GM19043 (cell line): ENCODE measurements around the gene CRABP1.

ENCODE experiments used
- ATAC-seq: cut with Tn5 transposase; IDR thresholded peaks from one replicate; pipeline ENCODE4 v1.9.1; 2021; ENCODE audit warnings: low read depth; ENCODE audit not compliant: unreplicated experiment

The CRABP1 gene

DNA sequence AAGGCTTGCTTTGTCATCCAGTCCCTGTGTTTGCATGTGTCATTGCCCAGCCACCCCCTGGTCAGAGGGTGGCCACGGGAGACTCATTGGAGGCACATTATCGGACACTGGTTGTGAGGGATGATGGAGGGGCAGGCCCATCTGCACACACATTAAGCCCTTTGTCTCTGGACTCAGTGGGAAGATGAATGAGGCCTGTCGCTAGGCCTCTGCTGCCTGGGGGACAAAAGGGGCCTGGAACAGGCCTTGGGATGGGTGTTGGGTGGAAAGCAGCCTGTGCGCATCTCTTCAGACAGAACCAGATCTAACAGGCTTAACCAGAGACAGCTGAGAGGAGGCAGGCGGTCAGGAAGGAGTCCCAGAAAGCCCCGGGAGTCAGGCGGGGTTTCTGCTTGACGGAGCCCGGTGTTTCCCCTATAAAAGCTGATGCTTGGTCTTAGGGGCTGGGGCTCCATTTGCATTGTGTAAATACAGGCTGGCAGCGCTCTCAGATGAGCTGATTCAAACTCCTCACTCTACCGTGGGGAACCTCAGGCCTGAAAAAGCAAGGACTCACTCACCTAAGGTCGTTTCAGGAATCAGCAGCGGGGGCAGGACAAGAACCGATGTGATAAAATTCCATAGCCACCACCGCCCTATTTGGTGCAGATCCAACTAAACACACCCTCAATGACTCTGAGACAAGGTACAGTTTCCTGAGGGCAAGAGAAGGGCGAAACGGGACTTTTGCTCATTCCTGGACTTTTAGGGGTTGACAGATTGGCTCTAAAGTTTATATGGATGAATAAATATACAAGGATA lies 23.7 kb upstream of the CRABP1 start:
- ATAC-seq: no peak

DNA sequence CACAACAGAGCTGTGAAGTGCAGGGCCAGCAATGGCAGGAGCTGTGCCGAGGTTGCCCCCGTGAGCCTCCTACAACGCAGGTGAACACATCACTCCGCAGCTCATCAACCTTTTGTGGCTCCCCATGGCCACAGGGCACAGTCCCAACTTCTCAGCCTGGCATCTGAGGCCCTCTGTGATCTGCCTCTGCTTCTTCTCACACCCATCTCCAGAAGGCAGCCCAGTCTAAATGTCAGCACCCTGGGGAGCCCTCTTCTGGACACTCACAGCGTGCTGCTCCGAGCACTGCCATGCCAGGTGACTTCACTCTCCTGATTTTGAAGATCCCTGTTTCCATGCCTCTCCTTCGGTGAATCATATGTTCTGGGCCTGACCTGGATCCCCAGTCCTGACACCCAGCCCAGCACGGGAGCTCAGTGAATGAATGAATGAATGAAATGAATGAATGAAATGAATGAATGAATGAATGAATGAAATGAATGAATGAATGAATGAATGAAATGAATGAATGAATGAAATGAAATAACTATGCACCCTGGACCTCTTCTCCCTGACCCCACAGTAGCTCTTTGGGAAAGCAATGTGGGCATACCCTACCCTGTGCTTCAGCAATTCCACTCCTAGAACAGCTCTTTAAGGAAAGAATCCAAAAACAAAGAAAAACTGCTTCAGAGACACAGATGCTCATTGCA lies 22.9 kb upstream of the CRABP1 start:
- ATAC-seq: no peak

DNA sequence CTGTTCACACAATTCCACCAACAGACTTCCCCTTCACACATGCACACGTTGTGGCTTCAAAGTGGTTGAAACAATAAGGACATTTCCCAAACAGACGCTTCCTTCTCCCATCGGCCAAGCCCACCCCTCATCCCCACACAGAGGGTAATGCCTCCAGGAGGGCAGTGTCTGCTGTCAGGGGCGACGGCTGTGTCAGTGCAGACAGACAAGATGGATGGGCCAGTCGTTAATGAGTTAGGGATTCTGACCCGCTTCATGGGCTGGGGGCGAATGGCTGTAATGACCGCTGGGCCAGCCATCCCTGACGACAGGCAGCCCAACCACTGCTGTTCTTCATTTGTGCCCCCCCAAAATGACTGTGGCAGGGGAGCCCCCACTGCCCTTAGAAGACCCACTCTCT lies 20.6 kb upstream of the CRABP1 start:
- no peak for ATAC-seq

DNA sequence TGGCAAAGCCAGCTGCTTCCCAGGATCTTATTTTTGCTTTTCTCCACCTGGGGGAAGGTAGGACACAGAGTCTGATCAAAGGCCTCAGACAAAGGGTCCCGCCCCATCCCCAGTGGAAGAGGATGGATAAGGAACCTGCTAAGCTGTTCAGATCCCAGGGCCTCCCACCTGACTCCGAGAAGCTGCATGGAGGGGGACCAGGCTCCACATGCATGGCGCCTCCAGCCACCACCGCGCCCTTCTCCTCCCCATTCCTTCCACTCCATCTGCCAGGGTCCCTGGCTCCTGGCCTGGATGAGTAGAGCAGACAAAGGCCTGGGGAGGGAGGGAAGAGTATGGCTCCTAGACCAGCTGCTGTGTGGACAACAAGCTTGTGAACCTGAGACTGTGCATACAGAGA lies 20.0 kb upstream of the CRABP1 start:
- no peak for ATAC-seq

DNA sequence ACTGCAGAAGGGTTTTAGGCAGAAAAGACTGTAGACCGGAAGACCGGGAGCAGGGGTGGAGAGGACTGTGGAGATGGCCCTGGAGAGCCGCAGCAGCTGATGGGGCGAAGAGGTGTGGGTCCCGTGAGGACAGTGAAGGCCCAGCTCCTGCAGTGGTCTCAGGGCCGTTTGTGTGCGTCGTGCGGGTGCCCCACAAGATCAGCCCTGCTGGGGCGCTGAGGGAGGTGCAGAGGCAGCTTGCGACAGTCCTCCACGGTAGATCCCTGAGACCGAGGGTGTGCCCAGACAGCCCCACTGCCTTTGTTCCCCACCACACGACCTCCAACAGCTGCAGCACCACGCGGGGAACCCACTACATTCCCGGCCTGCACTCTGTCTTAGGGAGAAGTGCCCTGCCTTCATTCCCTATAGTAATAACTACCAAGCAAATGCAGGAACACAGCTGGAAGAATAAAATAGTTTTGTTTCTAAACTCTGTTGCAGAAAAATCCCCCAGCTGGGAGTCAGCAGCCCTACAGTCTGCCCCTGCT lies 19.0 kb upstream of the CRABP1 start:
- ATAC-seq: no peak

DNA sequence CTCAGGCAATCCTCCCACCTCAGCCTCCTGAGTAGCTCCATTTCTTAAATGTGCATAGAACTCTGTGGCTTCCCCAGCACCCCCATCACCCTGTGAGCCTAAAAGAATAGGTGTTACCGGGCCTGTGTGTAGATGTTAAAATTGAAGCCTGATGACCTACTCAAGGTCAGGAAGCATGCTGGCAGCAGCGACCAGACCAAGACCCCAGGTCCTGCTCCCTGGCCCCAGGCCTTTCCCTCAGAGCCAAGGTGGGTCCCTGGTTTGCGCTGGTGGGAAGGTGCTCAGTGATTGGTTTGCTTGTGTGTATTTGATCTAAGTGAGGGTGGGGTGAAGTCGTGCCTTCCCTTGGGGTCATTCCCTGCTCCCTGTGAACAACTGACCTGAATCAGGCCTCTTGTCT lies 18.4 kb upstream of the CRABP1 start:
- no peak for ATAC-seq

DNA sequence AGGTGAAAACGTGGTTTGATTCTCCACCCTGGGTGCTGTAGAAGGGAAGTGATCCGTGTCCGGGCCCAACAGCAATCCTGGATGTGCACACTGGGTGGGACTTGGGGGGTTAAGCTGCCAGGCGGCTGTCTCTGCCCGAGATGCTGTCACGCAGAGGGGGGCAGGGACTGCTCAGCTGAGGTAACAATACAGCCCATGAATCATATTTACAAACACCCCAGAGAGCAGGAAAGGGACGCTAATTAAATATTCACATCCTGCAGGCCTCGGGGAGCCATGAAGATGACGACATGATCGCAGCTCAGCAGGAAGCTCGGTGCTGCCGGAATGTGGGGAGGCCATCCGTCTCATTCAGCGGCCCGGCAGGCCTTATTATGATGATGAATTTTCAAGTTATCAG lies 17.9 kb upstream of the CRABP1 start:
- ATAC-seq: no peak

DNA sequence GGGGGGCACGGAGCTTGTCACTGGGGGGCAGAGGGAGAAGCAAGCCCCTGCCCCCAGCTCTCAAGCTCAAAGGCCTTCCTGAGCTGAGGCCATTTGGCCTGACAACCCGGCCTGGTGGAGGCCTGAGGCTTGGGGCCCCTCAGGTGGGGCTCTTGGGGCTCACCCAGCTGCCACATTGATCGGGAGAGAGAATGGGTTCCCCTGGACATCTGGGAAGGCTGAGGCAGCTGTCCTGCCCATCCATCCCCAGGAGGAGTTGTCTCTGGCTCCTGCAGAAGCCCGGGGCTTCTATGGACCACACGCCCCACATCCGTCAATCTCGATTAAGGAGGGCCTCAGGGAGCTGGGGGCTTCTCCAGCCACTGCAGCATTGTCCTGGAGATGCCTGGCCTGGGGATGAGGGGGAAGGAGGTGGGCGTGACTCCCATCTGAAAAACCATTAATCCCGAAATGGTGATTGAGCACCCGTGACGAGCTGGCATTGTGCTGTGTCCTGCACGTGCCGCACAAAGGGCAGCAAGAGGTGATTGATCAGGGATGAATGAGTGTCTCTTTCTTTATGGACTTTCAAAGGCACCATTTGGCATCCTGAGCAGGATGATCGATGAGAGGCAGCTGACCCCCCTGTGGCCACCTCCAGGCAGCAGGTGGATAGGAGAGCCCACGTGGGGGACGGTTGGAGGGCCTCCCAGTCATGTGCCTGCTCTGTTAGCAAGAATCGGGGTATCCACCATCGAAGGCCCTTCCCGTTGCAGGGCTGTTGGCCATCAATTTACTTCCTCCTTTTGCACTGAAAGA lies 17.2 kb upstream of the CRABP1 start:
- ATAC-seq: no peak

DNA sequence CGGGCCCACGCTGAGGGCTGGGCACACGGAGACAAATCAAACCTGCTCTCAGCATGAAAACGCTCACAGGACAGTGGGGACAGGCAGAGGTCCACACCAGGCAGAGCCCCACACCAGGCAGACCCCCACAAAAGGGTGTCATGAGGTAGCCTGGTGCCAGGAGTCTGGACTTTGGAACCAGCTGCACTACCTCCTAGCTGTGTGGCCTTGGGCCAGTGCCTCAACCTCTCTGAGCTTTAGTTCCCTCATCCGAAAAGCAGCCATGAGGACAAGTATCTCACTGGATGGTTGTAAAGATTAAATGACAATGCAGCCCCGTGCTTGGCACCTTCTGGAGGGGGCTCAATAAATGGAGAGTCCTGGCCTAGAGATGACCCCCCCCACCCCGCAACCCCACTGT lies 16.5 kb upstream of the CRABP1 start:
- ATAC-seq: no peak

DNA sequence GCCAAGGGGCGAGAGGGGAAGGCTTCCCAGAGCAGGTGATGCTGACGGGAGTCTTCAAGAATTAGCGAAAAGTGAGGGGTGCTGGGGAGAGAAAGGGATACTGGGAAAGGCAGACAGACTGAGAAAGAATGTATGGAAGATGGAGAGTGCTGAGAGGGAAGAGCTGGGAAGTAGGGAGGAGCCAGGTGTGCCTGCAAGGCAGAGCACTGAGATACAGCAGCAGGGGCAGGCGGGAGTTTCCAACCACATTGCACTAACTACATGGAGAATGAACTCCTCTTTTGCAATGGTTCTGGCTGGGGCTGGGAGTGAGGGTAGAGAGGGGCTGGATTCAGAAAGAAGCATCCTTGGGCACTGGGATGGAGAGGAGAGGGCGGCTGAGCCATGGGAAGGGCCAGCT lies 16.0 kb upstream of the CRABP1 start:
- ATAC-seq: no peak

DNA sequence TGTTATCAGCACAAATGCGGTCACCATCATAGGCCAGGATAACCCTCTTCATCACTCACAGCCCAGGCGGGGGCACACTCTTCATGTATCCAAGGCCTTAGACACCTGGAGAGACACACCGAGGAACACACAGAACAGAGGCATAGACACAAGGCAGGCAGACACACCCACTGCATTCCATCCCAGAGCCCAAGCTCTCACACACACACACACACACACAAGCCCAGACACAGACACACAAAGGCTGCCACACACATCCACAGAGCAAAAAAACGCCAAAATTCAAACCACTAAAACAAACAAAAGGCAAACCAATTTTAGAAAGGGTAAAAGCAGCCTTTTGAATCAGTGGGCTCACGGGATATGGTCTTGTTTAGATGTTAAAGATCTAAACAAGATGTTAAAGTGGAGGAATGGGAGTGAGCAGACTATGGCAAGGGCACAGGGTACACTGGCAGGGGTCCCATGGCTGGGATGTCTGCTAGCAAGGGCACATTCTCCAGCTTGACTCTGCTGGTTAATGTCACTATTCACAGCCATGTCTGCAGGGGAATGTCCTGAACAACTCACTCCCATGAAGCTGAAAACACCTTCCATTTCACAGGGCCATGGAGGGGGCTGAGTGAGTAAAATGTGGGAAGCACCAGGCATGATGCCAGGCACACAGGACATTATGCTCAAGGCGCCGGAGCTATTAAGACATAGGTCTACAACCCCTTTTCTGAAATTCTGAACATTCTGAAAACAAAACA lies 14.9 kb upstream of the CRABP1 start:
- no peak for ATAC-seq

DNA sequence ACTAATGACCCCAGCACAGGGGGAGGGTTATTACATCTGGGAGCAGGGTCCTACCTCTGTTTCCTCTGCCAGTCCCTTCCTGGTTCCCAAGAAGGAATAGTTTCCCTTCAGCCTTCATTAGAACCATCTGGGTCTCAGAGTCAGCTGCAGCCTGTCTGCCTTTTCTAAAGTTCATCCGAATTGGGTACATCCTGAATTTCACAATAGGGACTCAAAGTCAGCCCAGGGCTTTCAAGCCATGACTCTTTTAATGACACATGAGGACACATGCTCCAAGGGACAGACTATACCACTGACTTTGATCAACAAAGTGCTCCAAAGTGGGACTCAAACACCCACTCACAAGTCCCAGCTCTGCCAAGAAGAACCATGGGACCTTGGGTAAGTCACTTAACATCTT lies 12.7 kb upstream of the CRABP1 start:
- ATAC-seq: no peak

DNA sequence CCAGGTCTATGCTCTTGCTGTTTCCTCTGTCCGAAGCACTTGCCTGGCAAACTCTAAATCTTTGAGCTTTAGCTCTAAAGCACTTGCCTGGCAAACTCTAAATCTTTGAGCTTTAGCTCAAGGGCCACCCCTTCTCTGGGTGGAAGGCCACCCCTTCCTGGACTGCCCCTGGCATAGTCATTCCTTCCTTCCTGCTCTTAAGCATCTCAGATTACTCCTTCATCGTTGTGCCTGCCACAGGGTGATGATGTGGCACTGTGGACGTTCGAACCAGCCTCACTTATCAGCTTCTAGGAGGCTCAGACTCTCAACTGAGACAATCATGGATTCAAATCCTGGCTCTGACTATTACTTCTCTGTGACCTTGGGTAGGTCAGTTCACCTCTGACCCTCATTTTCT lies 10.5 kb upstream of the CRABP1 start:
- no peak for ATAC-seq

DNA sequence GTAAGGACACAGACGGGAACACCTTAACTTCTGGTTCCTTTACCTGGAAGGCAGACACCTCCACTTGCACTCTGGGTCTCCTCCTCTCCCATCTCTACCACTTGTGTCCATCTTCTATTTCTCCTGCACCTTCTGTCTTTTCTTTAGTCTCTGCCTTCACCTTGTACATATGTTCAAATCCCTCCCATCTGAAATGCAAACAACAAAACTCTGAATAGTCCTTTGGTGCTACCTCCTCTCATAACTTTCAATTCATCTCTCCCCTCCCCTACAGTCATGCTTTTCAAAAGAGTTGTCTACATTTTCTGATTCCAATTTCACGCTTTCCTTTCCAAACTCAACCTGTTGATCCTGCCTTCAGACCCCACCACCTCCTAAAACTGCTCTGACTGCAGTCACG lies 5.3 kb upstream of the CRABP1 start:
- no peak for ATAC-seq

DNA sequence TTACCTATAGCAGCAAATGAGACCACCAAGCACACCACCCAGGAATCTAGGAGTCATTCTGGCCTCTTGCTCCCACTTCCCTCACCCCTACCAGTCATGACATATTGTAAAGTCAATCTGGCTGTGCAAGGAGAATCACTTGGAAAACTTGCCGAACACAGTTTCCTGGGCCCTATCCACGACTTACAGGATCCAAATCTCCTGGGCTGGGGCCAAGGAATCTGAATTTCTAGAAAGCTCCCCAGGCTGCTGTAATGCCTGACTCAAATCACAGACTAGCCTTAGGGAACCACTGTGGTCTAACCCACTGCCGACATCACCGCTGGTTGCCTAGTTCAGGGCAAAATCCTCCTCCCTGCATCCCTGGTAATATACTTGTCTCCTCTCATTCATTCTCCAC lies 4.2 kb upstream of the CRABP1 start:
- ATAC-seq: no peak

DNA sequence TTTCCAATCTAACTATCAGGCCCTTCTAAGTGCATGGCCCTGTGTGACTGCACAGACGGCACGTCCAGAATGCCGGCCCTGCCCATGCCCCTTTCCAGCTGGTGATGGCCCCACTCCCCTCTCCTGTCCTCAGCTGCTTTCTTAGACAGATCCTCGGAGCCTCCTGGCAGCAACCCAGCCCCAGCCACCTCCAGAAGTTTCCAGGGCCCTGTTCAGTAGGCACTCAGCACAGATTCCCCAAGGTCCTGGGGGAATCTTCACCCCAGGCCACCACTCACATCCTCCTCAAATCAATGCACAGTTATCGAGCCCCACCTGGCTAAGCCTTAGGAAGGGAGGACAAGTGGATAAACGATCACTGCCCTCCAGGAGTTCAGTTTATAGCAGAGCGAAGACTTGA lies 1.4 kb upstream of the CRABP1 start:
- no peak for ATAC-seq

DNA sequence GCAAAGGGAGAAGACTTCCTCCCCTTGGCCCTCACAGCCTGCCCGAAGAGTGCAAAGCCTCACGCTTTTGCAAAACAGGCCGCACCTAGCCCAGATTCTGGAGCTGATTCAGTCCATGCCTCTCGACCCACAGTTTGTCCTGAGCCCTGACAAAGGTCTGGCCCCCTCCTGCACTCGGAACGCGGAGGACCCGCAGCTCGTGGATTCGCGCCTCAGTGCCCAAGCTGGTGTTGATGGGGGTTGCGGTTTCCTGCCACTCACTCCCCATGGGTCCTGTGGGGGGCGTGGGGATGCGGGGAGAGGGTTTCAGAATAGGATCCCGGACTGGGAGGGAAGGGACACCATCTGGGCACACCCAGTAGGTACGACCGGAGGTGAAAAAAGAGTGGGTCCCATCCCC lies 594 bp upstream of the CRABP1 start:
- ATAC-seq: no peak

DNA sequence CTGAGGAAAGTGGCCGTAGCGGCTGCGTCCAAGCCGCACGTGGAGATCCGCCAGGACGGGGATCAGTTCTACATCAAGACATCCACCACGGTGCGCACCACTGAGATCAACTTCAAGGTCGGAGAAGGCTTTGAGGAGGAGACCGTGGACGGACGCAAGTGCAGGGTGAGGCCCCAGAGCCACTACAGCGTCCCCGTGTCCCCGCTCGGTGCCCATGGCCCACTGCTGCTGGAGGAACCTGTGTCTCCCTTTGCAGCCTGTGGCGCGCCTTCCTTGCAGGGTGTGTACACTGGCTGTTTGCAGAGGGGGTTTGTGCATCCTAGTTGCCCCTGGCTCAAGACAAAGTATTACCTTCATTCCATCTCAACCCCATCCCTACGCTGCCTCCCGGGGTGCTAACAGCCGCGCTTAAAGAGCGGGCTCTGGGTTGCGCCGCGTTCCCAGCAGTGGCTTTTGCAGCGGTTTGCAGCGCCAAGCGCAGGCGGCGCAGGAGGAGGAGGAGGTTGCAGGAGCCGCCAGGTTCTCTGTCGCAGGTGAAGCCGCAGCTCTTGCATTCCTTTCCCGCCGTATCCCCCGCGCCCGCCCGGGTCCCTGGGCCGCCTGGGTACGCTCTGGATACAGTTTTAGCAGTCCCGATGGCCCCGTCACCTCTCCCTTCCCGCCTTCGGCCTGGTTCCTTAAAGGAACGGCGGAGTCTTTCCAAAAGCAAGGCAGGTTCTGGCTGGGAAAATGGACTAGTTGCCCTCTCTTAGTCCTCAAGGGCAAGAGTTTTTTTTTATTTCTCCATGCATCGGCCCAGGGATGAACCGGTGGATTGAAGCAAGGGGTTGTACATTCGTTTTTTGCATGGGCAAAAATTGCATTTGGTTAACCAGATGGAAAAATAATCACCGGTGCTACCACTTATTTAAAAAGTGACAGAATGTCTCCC lies 1.2 kb downstream of the CRABP1 start:
- no peak for ATAC-seq

DNA sequence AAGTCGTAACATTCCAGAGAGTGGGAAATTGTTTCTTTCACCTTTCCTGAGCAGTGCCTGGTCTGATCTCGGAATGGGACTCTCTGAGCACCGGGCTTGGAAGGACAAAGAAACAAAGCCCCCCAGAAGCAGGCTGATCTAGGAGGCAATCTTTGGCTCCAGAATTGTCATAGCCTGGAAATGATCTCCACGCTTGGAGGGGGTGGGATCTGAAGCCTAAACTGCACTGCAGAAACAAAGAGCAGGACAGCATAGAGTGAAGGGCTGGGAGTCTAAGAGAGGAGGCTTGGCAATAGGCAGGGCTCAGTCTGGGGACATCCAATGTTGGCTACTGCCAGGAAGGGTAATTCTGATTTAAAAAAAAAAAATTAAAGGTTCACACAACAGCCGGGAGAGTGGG lies 1.9 kb downstream of the CRABP1 start:
- ATAC-seq: no peak
